Activated CD8-positive, alpha-beta memory T cell treated with anti-CD3 and anti-CD28 coated beads, Interleukin-2, amount 50 U/mL, for 4 hours (primary cell): Measurements from ENCODE around the gene NAXE.
"Not testable (repeated sequence)": the region's sequence is repeated elsewhere in the genome, so short reads cannot be mapped to it uniquely, and the experiment has no call there.

Experiments
- DNase-seq: peaks from one replicate; pipeline ENCODE4 v3.0.0-alpha.2; 2020

The NAXE gene

DNA sequence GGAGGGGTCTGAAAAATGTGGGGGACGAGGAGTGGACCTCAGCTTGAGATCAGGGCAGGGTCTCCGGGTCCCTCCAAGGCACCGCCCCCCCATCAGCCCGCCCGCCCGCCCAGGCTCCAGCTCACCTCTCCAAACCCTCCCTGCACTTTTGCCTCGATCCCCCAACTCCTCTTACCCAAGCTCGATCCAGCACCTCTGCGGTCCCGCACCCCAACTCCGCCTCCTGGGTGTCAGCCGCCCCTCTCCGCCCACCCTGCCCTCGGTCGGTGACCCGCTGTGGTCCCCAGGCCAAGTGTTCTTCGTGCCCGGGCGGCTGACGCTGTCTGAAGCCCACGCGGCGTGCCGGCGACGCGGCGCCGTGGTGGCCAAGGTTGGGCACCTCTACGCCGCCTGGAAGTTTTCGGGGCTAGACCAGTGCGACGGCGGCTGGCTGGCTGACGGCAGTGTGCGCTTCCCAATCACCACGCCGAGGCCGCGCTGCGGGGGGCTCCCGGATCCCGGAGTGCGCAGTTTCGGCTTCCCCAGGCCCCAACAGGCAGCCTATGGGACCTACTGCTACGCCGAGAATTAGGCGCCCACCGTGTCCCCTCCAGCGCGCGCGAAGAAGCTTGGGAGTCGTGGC lies 33.3 kb downstream of the NAXE start:
- DNase-seq, result no peak

DNA sequence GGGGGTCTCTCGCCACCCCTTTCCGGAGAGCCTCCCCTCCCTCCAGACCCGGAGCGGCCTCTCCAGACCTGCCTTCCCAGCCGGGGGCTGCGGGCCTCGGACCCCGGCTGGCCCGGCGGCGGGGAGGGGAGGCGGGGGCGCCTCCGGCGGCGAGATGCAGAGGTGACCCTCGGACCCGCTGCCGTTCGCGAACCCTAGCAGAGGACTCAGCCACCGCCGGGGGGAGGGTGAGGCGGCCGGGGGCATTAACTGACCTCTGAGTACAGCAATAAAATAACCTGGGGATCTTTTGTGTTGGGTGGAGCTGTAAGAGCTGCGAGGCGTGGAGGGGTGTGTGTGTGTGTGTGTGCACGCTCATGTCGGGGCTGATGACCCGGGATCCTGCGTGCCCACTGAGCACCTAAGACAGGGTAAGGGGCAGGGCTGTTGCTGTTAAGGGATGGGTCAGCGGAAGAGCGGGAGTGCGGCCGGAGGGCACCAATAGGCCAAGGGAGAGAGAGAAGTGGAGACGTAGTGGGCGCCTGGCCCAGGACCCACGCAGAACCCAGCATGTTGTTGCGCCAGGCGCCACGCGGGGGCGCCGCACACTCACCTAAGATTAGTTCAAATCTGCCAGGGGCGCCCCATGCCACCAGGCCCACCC lies 34.0 kb downstream of the NAXE start:
- peak; percentile 77 for DNase-seq

DNA sequence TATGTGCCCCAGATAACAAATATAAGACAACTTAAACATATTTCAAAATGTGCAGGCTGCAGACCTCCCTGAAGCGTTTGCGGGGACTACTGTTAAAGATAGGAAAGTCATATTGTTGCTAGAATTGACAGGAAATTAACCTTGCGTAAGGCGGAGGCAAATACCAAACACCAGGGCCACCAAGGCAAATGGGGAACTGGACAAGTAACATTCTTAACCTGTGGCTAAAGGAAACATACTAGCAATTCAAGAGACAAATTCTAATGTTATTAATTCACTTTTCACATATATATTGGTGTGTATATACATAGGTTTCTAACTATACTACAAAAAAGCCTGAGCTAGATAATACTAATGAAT lies 34.5 kb downstream of the NAXE start:
- DNase-seq, result no peak

DNA sequence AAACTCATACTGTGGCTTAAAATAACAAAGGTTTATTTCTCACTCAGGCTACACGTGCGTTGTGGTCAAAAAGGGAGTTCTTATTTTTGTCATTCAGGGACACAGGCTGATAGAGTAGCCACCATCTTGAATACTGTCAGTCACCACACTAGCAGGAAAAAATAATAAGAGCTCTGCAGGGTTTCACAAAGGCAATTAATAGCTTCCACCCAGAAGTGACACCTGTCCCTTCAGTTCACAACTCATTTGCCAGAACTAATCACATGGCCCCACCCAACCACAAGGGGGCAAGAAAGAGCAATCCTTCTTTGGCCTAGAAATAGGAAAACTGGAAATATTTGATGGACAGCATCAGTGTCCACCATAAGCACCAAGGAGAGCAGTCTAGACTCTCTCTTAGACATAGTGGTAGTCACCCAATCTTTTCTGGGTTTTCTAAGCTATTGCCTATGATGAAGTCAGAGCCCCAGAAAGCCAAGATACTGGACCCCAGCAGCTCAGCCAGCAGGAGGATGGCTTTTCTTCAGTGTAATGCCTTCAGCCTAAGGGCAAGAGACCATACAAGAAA lies 35.8 kb downstream of the NAXE start:
- peak; percentile 39 for DNase-seq

DNA sequence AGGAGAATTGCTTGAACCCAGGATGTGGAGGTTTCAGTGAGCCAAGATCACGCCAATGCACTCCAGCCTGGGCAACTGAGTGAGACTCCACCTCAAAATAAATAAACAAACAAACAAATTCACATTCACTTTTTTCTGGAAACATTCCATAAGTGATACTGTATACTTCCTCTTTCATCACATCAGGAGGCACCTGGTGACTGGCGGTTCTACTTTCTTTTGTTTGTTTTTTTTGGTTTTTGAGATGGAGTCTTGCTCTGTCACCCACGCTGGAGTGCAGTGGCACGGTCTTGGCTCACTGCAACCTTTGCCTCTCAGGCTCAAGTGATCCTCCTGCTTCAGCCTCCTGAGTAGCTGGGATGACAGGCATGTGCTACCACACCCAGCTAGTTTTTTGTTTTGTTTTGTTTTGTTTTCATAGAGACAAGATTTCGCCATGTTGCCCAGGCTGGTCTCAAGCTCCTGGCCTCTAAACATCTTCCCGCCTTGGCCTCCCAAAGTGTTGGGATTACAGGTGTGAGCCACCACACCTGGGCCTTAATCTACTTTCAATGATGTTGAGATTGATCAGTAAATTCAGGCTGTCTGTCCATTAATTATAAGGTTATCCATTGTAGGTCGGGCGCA lies 38.4 kb downstream of the NAXE start:
- DNase-seq, result no peak

DNA sequence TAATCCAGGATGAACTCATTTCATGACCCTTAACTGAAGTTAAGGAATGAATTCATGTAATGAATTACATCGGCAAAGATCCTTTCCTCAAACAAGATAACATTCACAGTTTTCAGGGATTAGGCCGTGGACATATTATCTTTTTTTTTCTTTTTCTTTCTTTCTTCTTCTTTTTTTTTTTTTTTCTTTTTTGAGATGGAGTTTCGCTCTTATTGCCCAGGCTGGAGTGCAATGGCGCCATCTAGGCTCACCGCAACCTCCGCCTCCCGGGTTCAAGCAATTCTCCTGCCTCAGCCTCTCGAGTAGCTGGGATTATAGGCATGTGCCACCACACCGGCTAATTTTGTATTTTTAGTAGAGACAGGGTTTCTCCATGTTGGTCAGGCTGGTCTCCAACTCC lies 39.6 kb downstream of the NAXE start:
- DNase-seq, result not testable (repeated sequence)

DNA sequence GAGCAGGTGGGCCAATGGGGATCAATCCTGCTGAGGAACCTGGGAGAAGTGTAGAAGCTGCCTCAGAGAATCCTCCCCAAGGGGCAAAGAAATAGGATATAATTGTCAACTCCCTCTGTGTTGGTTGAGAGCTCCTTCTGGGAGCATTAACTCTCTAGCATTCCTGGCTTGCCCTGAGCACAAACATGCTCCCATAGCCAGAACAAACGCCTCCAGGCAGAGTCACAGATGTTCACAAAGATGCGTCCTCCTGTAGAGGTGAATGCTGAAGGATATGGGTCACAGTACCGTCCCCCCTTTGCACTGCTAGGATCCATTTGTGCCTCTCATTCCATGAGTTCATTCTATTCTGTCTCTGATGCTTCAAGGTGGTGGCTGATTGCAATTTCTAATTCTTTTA lies 40.8 kb downstream of the NAXE start:
- no peak for DNase-seq

DNA sequence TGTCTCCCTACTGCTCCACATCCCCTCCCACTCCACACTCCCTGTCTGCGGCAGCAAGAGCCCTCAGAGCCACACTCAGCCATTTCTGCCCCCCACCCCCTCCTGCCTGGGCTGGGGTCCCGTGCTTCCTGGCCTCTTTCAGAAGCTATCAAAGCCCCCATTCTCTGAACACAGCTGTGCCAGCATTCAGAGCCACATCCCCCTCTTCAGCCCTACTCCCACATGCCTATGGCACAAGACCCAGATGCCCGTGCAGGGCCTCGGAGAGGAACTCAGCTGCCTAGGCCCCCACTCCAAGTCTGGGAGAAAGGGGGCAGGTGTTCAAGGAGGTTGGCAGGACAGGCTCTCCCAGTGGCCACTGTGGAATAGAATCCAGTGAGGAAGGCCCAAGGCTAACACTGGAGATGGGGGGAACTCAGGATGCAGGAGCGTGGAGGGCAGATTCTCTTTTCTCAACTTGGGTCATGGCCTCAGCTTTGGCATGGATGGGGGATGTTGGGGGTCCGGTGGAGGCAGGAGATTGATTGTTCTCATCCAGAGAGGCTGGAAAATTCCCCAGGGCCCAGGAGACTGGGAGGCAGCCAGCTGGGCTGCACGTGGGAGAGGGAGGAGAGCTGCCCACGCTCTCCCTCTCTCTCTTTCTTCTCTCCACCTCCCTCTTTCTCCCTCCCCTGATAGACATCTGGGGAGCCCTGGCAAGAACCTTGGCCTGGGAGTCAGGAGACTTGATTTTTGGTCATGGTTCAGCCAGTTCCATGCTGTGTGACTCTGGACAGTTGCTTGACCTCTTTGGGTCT lies 46.8 kb downstream of the NAXE start:
- no peak for DNase-seq

DNA sequence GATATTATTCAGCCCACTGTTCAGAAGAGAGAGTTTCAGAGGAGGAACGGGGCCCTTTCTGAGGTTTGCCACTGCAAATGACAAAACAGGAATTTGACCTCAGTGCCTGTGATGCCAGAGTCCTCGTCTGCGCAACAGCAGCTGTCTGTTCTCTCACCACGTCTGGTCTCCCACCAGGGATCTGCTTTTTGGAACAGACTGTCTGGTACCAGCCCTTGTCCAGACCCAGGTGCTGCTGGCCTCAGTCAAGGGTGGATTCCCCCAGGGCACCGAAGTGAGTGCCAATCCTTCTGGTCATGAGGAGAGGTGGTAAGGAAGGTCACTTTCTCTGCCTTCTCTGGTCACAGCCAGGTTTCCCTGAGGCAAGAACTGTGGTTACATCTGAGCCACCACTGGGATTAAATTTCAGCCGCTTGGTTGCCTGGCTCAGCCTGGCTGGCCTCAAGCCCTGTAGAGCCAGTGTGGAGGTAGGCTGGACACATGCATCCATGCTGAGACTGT lies 48.1 kb downstream of the NAXE start:
- DNase-seq, result no peak

DNA sequence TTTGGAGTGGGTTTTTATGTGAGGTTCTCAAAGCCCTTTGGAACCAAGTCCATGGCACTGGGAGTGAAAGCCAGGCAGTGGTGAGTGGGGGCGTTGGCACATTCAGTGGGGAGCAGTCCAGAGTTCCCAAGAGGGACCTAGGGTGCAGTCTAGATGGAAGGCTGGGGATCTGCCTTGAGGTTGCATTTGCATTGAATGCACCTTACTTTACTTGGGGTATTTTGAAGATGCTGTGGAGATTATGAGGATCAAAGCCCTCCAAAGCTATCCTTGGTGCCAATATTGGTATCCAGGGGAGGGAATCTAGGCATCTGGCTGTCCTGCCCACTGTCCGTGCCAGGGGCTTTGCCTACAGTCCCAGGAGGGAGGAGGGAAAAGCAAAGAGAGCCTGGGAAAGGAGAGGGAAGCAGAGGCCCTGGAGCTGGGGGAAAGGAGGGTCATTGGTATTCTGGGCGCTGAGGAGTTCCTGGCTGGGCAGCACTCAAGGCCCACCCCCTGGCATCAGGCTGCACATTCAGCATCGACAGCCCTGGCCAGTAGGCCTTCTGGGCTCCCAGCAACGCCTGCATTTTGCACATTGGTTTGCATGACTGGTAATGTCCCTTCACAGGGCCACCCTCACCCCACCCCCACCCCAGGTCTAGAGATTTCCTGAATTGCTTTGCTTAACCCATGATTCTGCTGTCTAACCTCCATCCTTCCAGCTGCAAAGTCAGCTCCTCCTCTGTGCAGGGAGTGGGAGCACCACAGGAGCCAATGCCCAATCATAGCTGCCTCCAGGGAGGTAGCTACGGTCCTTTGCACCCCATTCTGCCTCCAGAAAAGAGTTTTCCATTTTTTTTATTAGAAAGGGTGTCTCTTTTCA lies 49.5 kb downstream of the NAXE start:
- DNase-seq, result no peak

DNA sequence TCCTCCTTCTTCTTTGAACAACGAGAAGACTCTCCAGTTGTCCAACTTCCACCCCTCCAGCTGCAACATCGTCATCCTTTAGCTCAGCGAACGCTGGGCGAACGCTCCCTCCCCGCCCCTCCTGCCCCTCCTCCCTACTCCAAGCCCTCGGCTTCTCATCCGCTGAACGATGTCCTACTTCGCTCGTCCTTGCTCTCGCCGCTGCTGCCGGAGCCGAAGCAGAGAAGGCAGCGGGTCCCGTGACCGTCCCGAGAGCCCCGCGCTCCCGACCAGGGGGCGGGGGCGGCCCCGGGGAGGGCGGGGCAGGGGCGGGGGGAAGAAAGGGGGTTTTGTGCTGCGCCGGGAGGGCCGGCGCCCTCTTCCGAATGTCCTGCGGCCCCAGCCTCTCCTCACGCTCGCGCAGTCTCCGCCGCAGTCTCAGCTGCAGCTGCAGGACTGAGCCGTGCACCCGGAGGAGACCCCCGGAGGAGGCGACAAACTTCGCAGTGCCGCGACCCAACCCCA lies 50.2 kb downstream of the NAXE start, which contains the start of gene BCAN:
Gene BCAN, plus strand, starts transcription at position 357 of the 504 bp plus-strand sequence. CDS start 3,938 bp downstream, outside the sequence.
- no peak for DNase-seq

DNA sequence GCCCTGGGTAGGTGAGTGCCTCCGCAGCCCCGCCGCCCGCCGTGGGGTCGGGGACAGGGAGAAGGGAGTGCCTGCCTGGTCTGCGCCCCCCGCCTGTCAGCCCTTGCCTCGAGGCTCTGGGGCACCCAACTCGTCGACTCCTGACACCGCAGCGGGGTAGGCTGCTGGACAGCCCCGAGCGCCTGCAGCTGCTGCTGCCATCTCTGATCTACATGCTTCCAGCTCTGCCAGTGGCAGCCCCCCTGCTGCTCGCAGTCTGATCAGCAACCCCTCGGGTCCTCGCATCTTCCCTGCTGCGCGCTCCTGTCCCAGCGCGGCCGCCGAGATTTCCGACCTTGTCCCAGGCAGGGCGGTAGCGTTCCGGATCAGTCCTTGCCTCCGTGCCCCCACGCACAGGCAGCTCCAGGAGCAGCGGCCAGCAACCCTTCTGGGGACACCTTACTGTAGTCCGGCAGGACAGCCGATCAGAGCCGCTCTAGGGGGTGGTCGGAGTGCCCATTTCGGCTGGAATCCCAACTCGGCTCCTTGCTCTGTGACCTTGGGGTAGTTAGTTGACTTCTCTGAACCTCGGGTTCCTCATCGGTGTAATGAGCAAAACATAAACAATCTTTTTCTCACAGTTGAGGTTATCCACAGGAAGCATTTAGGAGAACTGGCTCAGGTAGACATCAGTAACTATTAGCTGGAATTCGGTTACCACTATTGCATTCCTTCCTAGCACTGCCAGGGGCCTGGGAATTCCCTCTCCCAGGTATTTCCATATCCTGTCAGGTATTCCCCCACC lies 50.9 kb downstream of the NAXE start:
- no peak for DNase-seq

DNA sequence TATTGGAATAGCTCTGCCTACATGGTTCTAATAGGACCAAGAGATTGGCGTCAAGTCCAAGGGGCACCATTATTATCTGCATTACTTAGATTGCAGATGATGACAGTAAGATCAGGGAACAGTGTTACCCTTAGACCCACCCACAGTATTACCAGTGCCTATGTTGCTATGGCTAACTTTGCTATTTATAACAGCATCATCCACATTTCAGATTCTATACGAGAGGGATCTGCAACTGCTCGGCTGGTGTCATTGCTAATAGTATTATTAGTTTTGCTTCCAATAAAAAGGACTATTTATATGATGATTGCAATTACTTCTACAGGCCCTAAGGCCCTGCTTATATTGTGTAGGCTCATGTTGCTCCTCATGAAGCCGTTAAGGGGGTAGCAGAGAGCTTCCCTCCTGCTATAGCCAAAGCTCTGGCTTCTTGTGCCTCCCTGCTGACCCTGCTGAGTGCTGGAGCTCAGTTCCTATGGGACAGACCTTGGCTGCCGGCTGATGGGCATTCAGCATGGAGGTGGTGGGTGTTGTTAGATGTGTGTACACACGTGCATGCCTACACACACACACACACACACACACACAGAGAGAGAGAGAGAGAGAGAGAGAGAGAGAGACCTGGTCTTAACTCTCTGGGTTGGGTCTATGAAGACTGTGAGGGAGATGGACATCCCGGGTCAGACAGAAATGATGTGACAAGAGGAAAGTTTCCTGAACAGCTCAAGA lies 51.6 kb downstream of the NAXE start:
- DNase-seq, result no peak

DNA sequence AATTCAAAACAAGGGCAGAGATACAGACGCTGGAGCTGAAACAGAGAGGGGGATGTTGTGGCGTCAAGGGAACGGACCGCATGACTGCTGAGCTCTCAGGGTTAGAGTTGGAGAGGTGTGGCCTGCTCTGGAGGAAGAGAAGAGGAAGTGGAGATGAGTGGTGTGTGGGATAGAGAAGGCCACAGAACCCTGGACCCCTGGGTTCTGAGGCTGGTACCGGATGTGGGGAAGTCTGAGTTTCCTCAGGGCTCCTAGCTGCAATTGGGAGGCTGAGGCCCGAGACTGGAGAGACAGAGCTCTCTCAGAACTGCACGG lies 52.2 kb downstream of the NAXE start:
- no peak for DNase-seq
